ENCODE data around the gene DHX34.

DNA sequence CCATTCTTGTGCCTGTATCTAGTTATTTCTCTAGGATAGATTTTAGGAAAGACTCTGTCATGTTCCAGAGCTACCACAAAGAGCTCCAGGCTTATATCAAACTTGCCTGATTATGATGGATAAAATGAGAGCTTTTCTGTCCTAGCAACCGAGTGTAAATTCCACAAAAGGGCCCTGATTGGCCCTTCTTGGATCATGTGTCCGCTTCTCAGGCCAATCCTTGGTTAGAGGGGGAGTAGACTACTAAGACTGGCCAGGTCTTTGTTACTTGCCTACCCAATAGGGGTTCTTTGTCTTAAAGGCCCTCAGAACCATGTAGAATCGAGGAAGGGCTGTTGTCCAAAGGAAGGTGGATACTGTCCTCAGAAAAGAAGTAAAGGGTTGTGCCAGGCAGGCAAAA lies 2.4 kb downstream of the DHX34 start:
- TF ChIP-seq, protein P1, sequence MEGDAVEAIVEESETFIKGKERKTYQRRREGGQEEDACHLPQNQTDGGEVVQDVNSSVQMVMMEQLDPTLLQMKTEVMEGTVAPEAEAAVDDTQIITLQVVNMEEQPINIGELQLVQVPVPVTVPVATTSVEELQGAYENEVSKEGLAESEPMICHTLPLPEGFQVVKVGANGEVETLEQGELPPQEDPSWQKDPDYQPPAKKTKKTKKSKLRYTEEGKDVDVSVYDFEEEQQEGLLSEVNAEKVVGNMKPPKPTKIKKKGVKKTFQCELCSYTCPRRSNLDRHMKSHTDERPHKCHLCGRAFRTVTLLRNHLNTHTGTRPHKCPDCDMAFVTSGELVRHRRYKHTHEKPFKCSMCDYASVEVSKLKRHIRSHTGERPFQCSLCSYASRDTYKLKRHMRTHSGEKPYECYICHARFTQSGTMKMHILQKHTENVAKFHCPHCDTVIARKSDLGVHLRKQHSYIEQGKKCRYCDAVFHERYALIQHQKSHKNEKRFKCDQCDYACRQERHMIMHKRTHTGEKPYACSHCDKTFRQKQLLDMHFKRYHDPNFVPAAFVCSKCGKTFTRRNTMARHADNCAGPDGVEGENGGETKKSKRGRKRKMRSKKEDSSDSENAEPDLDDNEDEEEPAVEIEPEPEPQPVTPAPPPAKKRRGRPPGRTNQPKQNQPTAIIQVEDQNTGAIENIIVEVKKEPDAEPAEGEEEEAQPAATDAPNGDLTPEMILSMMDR (conservative IDR thresholded peaks at IDR 0.05) = no peak
- no peak for TF ChIP-seq EZH2 (IDR thresholded peaks at IDR 0.05; ENCODE audit: low read depth)

Measured in PC-9 (cell line).